HG03460 (cell line): ENCODE results near the gene DAZL.
A peak's percentile ranks its signal among the peaks of the same experiment; 100 is the strongest.

Experiments
- ATAC-seq: cut with Tn5 transposase; IDR thresholded peaks from one replicate; pipeline ENCODE4 v1.9.1; 2021; ENCODE audit not compliant: unreplicated experiment

Gene DAZL

GRCh38 chr3:16596352-16597032 lies 8.7 kb downstream of the DAZL start:
- ATAC-seq = no peak

GRCh38 chr3:16595778-16596177 lies 9.4 kb downstream of the DAZL start:
- ATAC-seq = no peak

GRCh38 chr3:16589867-16590624 lies 15.2 kb downstream of the DAZL start:
- ATAC-seq = peak; percentile 95

DNA sequence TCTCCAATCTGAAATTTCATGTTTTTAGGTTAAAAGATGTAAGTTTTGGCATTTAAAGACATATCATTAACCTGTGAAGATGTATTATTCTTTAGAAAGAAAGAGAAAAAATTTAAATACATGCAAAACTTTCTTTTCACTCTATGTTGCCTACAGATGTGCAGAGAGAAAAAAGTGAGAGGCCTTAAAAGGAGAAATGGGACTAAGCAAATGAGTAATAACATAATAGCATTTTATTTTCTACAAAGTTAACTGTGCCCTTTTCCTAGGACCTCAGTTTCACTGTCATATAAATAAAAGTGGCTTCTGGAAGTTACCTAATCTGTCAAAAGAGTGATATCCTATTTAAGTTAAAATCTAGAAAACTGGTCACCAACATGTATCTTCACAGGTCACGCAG lies 16.1 kb downstream of the DAZL start:
- ATAC-seq = no peak

GRCh38 chr3:16587681-16588060 lies 17.6 kb downstream of the DAZL start:
- ATAC-seq = no peak

DNA sequence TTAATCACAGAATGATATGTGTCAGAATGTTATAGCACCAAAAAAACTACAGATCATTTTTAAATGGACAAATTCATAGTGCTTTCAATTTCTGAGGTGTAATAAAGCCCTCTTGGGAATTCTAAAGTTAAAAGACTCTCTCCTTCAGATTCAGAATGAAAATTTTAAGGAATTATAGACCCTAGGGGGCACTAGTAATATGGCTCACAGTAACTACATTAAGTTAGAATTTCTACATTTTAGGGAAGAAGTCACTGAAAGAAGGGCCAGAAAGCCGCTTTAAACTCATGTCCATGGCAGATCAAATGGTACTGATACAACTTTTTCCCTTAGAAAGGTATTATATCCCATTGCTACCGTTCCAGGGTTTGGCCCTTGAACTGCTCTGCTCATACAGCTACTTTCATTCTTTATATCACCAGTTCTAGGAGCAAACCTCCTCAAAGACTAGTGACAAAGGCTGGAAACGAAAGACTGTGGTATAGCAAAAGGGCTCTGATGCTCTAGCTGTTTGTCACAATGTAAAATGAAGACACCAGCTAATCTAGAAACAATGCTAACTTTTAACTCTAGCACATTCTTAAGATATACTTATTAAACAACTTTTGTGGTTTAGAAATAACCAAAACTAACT lies 18.1 kb downstream of the DAZL start:
- no peak for ATAC-seq

GRCh38 chr3:16584880-16585279 lies 20.3 kb downstream of the DAZL start:
- no peak for ATAC-seq

DNA sequence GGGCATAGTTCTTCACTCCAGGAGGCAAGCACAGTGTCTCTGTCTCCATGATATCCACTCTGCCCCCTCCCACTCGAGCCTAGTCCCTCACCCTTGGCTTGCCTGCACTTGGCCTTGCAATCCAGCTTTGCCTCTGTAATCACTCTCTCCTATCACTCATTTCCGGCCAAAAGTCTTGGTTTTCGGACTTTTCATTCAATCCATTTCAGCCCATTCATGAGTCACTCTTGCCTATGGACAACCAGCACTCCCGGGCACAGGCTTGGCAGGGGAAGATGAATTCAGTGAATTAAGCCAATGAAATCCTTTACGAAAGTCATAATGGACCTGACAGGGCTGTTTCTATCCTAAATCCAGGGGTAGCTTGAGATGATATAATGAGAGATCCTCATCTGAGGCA lies 21.7 kb downstream of the DAZL start:
- no peak for ATAC-seq

DNA sequence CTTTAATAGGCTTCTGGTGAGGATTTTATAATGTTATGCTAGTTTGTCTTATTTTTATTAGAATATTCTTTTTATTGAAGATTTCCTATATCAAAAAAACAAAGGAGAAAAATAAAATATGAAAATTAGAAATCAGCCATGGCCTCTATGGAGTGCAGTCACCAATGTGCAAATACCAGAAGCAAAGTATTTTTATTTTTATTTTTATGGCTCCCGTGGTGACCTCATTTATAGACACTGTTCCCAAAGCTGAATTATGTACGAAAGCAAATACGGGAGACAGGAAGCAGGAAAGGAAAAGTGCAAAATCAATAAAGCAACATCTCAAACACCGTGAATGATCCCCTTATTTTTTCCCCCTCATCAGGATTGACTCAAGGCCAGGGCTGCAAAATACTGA lies 35.1 kb downstream of the DAZL start:
- ATAC-seq = no peak

DNA sequence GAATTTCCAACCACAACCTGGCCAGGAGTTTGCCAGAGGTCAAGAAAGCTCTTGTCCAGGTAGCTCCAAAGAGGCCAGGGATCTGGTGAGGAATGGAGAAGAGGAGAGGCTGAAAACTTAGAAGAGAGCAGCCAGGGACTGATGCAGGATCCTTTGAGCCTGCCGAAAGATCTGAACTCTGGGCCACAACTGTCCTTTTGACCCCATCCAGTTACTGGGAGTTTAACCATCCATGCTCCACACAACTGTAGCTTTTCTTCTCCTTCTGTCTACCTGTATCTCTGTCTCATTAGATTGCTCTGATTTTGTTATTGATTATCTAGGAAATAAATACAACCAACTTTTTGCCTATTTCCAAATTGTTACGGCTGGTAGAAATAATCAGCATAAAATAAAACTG lies 36.7 kb downstream of the DAZL start:
- no peak for ATAC-seq

DNA sequence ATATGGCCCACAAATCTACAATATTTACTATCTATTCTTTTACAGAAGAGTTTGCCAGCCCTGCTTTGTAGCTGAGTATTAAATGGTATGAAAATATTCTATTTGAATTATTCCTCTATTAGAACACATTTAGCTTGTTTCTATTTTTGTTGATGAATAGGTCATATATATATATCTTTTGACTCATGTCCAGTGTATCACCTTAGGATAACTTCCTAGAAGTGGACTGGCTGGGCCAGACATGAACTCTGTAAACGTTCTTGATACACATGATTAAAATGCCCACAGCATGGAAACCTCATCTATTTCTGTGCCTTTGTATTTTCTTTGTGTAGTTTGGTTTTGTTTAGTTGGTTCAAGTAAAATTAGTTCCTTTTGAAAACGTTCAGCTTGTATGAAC lies 37.1 kb downstream of the DAZL start:
- no peak for ATAC-seq

- ATAC-seq = no peak
These were observed 45.4 kb downstream of the DAZL start for GRCh38 chr3:16559653-16560365.

DNA sequence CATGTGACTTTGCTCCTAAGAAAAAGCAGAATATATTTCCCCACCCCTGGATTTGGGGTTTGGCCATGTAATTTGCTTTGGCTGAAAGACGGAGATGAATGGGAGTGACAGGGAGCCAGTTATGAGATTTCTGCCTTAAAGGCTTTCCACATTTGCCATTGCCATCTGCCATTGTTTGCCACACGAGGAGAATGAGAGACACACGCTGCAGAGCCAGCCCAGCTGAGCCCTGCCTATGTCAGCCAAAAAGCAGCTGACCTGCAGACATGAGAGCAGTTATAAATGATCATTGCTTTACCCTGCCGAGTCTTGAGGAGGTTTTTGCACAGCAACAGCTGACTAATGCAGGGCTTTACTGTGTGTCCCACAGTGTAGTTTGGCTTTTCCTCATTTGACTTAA lies 51.1 kb downstream of the DAZL start:
- no peak for ATAC-seq

DNA sequence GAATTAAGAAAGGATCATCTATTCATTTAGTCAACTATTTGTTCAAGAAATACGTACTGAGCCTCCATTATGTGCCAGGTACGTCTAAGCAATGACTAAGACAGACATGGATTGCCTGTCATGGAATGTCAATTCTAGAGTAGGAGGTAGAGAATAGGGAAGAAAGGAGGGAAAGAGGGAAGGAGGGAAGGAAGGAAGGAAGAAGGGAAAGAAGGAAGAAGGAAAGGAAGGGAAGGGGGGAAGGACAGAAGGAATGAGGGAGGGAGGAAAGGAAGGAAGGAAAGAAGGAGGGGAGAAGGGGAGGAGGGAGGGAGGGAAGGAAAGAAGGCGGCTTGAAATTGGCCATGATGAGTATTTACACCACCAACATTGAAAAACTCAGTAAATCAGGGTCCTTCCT lies 52.5 kb downstream of the DAZL start:
- ATAC-seq = no peak

- ATAC-seq = peak; percentile 21
These were observed 53.8 kb downstream of the DAZL start for GRCh38 chr3:16551342-16551976.

GRCh38 chr3:16550676-16551341 lies 54.4 kb downstream of the DAZL start:
- peak; percentile 73 for ATAC-seq

- ATAC-seq = peak; percentile 33
These were observed 54.9 kb downstream of the DAZL start for GRCh38 chr3:16550305-16550675.

DNA sequence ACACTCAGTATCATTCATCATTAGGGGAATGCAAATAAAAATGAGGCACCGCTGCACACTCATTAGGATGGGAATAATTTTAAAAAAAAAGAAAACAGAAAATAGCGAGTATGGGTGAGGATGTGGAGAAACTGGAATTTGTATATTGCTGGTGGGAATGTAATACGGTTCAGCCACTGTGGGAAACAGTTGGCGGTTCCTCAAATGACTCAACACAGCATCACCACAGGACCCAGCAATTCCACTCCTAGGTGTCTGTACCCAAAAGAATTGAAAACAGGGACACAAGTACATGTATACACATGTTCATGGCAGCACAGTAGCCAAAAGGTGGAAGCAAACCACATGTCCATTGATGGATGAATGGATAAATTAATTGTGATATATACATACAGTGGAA lies 56.5 kb downstream of the DAZL start:
- no peak for ATAC-seq

- no peak for ATAC-seq
These were observed 57.5 kb downstream of the DAZL start for GRCh38 chr3:16547561-16548357.
